GM18526 (cell line): ENCODE results near the gene PLD5.

Experiments used
- POLR2A ChIP-seq: IDR thresholded peaks from 3 replicates; pipeline ENCODE4 v1.6.1; 2011; ENCODE audit not compliant: insufficient read length; ENCODE audit errors: extremely low read depth

Gene PLD5

DNA sequence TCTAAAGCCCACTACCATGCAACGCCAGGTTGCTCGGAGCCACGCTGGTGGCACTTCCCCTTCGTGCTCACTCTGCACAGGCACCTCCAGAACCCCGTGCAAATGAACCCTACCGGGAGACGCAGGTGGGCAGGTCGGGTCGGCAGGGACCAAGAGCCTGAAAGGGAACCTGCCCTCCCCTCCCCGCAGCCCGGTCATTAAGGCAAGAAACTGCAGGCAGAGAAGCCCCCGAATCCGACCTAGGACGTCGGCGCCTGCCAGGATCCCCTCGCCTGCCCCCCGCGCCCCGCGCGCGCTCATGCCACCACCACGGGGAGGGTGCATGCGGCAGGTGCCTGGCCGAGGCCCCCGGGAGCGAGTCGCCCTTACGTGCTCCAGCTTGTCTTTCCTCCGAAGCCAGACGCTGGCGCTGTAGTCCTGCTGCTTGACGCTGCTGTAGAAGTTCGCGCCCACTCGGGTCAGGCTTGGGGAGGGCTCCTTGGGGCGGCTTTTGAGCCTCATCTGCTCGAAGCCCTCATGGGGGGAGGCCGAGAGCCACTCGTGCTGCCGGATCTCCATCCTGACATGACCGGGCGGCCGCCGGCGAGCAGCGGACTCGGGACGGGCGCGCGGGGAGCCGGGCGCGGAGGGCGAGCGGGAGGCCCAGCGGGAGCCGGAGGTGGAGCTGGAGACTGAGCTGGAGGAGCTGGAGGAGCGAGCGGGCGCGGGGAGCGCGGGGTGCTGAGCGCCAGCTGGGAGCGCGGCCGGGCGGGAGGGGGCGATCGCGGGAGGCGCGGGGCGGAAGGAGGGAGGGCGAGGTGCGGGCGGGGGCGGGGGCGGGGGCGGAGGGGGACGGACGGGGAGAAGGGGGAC is 552 bp downstream of the PLD5 start:
- TF ChIP-seq POLR2A: no peak

DNA sequence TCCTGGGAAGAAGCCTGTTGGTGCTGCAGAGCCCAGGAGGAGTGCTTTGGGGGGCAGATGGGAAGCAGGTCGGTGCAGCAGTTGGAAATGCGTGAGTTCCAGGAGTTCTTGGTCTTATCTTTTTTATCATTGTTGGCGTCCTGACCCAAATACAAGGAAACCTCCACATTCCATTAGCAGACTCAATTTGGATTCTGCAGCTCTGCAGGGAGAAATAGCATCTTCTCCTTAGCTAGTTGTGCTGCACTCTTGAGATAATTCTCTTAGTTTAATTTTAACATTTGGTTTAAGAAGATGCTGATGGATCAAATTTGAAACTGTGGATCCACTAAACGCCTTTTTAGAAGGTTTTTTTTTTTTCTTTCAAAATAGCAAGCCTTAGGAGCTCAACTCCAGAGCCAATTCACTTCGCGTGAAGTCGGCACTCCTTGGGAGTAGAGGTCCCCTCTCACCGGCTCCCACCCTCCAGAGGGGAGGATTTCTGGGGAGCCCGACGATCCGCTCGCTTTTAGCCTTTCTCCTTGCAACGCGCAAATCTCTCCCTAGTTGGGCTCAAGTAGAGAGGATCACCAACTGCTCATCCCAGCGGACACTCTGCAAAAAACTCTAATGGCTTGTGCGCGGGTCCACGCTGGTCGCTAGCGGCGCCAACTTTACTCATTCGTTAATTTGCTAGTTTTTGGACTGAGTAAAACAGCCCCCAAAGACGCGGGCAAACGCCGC is 1.3 kb downstream of the PLD5 start:
- TF ChIP-seq POLR2A: no peak

DNA sequence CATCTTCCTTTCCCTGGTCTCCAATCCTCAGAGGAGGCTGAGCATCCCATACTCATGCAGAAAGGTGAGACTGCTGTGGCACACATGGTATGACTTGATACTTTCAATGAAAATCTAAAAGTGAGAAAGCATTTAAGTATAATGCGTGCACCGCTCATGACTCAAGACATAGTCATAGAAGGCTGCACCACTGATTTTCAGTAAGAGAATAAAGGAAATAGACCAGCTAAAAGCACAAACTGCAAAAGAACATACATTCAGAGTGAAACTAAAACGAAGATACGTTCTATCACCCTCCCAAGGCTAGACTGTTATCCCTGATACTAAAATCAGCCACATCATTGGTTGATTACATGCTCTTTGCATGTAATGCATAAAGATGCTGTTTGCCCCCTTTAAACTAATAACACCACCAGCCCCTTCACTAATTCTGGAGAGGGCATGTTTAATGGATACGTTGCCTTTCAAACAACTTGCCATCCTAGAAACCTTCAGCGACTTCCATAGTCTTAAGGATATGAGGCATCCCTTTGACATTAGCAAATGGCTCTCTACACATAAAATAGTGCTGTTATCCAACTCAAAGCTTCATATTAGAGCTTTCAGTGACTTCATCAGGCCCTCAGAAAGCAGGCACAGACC is 2.1 kb downstream of the PLD5 start:
- TF ChIP-seq POLR2A: no peak

DNA sequence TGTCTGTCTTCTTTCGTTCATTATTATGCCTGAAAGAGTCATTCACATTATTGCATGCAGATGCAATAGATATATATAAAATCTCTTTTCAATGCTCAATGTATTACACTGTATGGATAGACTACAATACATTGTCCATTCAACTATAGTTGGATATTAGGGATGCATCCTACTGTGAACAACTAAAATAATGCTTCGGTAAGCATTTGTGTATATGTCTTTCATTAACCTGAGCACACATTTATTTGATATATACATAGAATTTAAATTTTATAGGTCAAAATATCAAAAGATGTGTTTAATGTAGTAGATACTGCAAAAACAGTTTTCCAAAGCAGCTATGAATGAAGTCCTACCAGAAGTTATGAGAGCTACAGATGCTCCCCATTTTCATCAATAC is 8.9 kb downstream of the PLD5 start:
- no peak for TF ChIP-seq POLR2A

DNA sequence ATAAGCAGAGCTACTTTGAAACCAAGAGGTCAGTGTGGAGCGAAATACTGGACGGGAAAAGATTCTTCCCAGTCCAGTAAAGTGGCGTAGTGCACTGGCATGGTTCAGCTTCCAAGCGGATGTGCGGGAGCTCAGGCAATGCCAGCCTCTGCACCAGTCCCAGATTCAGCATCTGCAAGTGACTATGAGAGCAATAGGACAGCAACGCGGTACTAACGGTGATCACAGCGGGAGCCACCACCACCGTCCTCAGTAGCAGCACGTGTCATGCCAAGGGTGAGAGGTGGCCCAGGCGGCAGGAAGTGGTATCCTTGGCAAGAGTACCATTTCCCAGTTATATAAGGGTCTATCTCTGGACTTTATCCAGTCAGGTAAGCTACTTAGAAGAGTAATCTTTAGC is 17.8 kb downstream of the PLD5 start:
- TF ChIP-seq POLR2A: no peak

DNA sequence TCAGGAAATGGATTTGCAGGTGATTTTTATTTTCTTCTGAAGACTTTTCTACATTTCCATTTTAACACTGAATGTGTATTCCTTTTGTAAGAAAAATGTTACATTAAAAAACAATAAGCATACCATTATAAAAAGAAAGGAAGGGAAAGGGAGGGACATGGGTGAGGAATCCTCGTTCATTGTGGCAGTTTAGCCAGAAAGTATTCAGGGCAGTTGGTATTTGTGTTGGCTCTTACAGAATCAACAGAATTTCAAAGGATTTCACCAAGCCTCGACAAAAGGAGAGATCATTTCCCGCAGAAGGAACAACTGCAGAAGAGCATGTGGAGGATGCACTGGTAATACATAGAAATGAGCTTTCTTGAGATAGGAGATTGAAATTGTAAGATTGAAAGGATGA is 35.0 kb downstream of the PLD5 start:
- TF ChIP-seq POLR2A: no peak

DNA sequence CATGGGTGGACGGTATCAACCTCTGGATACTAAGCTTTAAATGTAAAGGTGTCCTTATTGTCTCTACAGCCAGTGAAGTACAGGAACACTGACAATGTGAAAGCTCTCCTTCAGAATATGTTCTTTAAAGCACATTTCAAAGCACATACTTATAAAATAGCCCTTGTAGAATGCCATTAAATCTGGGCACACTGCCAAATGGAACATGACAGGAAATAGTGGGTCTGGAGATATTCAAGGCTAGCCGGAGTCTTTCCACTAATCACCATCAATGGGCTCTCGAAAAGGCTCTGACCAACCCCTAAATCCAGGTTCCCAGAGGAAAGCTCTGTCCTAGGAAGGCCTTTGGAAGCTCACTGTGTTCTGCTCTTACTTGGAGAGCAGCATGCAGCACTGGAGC is 46.6 kb downstream of the PLD5 start:
- TF ChIP-seq POLR2A: no peak

DNA sequence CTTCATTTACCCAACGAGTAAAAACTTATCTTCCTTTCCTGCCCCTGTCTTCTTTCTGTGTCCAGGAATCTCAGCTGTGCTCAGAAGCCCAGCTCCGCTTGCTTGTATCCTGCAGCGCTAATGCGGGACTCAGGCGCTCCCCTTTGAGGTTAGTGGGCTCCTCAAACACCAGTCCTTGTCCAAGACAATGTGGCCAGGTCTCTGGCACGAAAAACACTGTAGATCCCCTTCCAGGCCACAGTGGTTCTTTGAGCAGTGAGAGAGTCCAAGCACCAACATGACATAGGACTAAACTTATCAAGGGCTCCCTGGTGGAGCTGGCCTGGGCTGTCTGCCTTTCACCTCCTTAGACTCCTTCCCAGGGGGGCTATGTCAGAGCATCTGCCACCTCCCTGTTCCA is 53.7 kb downstream of the PLD5 start:
- TF ChIP-seq POLR2A: no peak

DNA sequence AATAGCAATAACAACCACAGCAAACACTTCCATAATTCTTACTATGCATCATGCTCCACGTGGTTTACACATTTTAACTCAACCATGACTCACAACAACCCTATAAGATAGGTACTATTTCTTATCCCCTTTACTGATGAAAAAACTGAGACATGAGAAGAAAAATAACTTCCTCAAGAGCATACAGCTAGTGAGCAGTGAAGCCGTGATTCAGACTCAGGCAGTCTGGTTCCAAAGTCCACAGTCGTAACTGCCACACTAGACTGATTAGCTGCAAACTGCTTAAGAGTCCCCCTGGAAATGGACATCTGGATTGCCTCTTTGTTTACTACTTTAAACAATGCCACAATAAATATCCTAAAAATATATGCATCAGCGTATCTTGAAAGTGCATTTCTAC is 55.7 kb downstream of the PLD5 start:
- TF ChIP-seq POLR2A: no peak

DNA sequence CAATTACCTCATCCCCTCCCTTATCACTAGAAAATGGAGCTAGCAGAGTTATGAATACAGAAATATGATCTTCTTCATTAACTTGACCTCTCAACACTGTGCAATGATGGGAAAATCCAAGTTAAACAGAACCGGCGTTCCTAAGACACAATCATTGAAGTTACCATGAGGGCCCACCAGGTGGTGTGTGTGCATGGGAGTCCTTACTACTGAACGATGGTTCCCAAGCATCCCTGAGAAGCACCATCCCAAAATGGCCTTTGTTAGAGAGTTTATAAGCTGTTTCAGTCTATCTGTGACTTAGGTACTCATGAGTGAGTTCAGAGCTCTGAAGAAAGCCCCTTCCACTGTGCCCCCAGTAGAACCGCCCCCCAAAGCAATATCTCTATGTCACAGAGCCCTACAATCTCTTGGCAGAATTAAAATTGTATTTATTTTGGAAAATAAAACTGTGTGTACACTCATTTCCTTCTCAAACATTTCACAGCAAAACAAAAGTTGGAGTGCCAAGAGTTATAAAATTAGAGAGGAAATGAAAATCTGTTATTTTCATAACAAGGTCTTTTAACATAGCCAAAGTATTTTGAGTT is 56.8 kb downstream of the PLD5 start:
- no peak for TF ChIP-seq POLR2A

DNA sequence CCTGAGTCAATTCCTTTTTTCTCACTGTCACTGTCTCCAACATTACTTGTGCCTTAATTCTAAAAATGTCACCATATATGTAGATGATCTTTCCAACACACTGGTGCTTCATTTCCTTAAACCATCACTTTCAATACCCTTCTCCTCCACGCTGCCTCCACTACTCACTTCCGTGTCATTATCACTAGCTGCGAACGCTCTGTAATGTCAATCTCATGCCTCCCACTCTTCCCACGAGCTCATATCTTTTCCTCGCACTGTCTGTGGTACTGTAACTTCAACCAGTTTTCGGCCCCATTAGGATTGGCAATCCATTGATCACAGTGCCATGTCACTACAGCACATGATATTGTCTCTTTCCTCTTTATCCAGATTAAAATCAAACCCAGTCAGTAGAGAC is 61.6 kb downstream of the PLD5 start:
- no peak for TF ChIP-seq POLR2A

DNA sequence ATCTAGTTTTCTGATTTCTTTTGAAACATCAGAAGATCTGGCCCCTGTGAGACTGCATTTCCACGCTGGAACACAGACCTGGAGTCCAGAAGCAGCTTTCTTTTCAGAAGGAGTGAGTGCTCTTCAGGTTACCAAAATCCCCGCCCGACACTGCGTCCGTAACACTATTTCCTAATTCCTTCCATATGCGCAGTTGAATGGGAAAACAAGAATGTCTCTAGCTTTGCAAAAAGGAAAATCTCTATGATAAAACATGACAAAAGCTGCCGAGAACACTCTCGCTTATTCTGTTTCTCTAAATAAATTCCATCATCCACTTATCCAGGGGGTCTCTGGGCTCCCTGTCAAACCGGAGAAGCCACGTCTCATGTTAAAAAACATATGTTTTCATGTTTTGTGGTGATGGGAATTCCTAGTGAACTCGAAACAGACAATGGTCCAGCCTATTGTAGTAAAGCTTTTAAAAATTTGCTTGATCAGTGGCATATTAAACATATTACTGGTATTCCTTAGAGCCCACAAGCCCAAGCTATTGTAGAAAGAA is 67.7 kb downstream of the PLD5 start:
- no peak for TF ChIP-seq POLR2A

DNA sequence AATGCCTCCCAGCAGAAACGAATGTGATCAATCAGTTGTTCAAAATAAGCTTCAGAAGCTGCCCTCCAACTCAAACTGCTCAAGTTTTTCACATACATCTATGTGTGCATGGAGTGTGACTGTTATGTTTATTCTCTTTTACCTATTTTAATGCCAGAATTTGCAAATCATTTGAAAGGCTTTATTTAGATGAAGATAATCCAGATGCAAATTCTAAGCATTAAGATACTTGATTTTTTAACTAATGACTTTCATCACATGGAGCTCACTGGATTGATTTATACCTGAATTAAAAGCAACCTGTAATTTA is 69.5 kb downstream of the PLD5 start:
- TF ChIP-seq POLR2A: no peak

DNA sequence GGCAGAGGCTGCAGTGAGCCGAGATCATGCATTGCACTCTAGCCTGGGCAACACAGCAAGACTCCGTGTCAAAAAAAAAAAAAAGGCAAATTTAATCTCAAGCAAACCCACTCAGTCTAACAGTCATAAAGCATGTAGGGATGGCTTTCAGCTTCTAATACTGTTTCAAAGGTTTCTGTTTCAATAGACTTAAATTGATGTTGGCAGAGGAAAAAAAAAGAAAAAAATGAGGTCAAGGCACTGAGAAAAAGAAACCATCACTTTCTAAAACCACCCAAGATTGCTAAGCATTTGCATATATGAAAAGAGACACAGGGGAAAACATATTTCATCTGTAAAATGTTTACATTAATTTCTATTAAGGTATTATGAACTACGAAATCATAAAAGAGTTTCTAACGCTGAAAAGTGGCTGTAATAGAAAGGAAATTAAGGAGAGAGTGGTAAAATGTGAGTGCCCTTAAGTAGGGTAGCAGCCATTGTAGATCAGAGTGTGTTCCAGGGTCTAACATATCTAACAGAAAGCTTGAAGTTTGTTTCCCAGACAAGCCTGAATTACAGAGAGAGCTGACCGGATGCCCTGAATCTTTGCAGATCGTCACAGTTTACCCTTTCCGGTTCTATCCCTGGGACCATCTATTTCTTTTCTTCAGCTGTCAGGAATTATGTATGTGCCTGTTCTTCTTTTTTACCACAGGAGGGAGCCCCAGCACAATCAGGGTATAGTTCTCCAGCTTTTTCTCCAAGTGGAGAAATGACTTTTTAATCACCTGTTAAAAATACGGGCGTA is 70.0 kb downstream of the PLD5 start:
- TF ChIP-seq POLR2A: no peak

DNA sequence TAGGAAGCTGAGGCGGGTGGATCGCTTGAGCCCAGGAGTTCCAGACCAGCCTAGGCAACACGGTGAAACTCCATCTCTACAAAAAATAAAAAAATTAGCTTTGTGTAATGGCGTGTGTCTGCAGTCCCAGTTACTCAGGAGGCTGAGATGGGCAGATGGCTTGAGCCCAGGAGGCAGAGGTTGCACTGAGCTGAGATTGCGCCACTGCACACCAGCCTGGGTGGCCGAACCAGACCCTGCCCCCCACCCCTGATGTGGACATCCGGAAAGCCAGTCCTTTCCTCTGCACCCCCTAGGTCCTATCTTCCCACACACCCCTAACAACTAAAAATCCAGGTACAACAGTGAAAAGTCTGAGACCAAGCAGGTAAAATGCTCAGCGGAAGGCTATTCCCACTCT is 71.9 kb downstream of the PLD5 start:
- no peak for TF ChIP-seq POLR2A
